GM23338 (cell line): ENCODE measurements around the gene TANGO6.

Experiments used
- EZH2 ChIP-seq: fragments of 200-600 bp; sonication (generic); IDR thresholded peaks from one replicate; pipeline ENCODE4 v1.8.0; 2017; ENCODE audit warnings: antibody characterized with exemption, mild to moderate bottlenecking, low read depth; ENCODE audit not compliant: unreplicated experiment
- EZH2phosphoT487 ChIP-seq: fragments of 200-600 bp; sonication (generic); IDR thresholded peaks from one replicate; pipeline ENCODE4 v1.8.1; 2018; ENCODE audit warnings: antibody characterized with exemption; ENCODE audit not compliant: unreplicated experiment
- JUNB ChIP-seq: IDR thresholded peaks from one replicate; pipeline ENCODE4 v1.6.1; 2016; ENCODE audit warnings: antibody characterized with exemption; ENCODE audit not compliant: unreplicated experiment
- POLR2AphosphoS5 ChIP-seq: IDR thresholded peaks from 2 replicates; pipeline ENCODE4 v1.6.1; 2016; ENCODE audit warnings: antibody characterized with exemption, low read depth
- TF ChIP-seq, protein P1 (sequence below), 2 experiments: fragments of 200-600 bp in 1 of 2; sonication (generic) in 1 of 2; conservative IDR thresholded peaks; 2 replicates each; pipeline versions ENCODE4 v1.5.1 to v1.6.1; 2016 to 2017; ENCODE audit warnings: antibody characterized with exemption in 2 of 2, low read depth in 2 of 2, mild to moderate bottlenecking in 2 of 2, moderate library complexity in 1 of 2
- TF ChIP-seq, protein P2 (sequence below): IDR thresholded peaks from one replicate; pipeline ENCODE4 v1.6.1; 2018; ENCODE audit warnings: antibody characterized with exemption; ENCODE audit not compliant: unreplicated experiment

DNA sequence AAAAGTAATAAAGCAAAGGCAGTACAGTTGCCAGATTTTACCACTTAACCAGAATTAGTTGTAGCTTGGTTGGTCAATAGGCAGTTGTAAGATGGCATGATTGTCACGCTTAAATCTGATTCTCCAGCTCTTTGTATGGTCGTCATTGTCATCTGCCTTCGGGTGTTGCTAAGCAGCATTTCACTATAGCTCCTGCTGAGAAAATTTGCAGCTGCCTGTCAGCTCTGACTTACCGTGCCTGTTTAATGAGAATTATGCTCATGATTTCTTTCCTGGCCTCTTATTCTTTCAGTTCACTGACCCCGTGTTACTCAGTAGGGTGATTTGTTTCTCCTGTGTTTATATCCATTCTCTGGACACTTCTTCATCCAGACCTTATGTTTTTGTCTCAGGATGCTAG is 66.7 kb downstream of the TANGO6 start:
- TF ChIP-seq, protein P1, sequence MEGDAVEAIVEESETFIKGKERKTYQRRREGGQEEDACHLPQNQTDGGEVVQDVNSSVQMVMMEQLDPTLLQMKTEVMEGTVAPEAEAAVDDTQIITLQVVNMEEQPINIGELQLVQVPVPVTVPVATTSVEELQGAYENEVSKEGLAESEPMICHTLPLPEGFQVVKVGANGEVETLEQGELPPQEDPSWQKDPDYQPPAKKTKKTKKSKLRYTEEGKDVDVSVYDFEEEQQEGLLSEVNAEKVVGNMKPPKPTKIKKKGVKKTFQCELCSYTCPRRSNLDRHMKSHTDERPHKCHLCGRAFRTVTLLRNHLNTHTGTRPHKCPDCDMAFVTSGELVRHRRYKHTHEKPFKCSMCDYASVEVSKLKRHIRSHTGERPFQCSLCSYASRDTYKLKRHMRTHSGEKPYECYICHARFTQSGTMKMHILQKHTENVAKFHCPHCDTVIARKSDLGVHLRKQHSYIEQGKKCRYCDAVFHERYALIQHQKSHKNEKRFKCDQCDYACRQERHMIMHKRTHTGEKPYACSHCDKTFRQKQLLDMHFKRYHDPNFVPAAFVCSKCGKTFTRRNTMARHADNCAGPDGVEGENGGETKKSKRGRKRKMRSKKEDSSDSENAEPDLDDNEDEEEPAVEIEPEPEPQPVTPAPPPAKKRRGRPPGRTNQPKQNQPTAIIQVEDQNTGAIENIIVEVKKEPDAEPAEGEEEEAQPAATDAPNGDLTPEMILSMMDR (conservative IDR thresholded peaks at IDR 0.05; ENCODE audit: low read depth in 2 of 2): no peak
- TF ChIP-seq, protein P2, sequence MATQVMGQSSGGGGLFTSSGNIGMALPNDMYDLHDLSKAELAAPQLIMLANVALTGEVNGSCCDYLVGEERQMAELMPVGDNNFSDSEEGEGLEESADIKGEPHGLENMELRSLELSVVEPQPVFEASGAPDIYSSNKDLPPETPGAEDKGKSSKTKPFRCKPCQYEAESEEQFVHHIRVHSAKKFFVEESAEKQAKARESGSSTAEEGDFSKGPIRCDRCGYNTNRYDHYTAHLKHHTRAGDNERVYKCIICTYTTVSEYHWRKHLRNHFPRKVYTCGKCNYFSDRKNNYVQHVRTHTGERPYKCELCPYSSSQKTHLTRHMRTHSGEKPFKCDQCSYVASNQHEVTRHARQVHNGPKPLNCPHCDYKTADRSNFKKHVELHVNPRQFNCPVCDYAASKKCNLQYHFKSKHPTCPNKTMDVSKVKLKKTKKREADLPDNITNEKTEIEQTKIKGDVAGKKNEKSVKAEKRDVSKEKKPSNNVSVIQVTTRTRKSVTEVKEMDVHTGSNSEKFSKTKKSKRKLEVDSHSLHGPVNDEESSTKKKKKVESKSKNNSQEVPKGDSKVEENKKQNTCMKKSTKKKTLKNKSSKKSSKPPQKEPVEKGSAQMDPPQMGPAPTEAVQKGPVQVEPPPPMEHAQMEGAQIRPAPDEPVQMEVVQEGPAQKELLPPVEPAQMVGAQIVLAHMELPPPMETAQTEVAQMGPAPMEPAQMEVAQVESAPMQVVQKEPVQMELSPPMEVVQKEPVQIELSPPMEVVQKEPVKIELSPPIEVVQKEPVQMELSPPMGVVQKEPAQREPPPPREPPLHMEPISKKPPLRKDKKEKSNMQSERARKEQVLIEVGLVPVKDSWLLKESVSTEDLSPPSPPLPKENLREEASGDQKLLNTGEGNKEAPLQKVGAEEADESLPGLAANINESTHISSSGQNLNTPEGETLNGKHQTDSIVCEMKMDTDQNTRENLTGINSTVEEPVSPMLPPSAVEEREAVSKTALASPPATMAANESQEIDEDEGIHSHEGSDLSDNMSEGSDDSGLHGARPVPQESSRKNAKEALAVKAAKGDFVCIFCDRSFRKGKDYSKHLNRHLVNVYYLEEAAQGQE: no peak
- no peak for TF ChIP-seq EZH2
- TF ChIP-seq EZH2phosphoT487: no peak
- no peak for TF ChIP-seq JUNB
- no peak for TF ChIP-seq POLR2AphosphoS5
